ENCODE measurements around the gene DAAM1.

Gene DAAM1

GRCh38 chr14:59215757-59216156, 27.3 kb downstream of the DAAM1 start:
- Histone ChIP-seq H3K9ac (ENCODE audit: low read depth, low read length) (no peak overlapping the region), H3K36me3 (ENCODE audit: insufficient read depth, low read length) (no peaks in the 10 kb centered on the region), H3K9me3 (ENCODE audit: insufficient read depth, low read length, severe bottlenecking) (no peaks in the 10 kb centered on the region), H3K27ac (ENCODE audit: low read length) (no peak overlapping the region), H3K4me3 (ENCODE audit: low read depth in 1 of 2, low read length in 2 of 2) (no peak overlapping the region), H2AFZ (ENCODE audit: low read depth, low read length) (no peak overlapping the region), H3K27me3 (ENCODE audit: insufficient read depth, low read length, poor library complexity) (no peaks in the 10 kb centered on the region), H4K20me1 (ENCODE audit: insufficient read depth, low read length) (no peaks in the 10 kb centered on the region), H3K4me1 (ENCODE audit: insufficient read depth, low read length) (no peaks in the 10 kb centered on the region), H3K79me2 (ENCODE audit: insufficient read depth, low read length) (no peaks in the 10 kb centered on the region), H3K4me2 (ENCODE audit: insufficient read depth, low read length) (no peak overlapping the region)
- ATAC-seq (ENCODE audit: insufficient read depth, low read depth) (no peak), DNase-seq (no peak)
- no peak for TF ChIP-seq EZH2 (IDR thresholded peaks at IDR 0.05; ENCODE audit: borderline replicate concordance, low read depth, low read length, severe bottlenecking)
- TF ChIP-seq CTCF (IDR thresholded peaks at IDR 0.05; ENCODE audit: borderline replicate concordance, extremely low read depth, low read length, poor library complexity, severe bottlenecking), result no peak

- TF ChIP-seq CTCF (IDR thresholded peaks at IDR 0.05; ENCODE audit: borderline replicate concordance, extremely low read depth, low read length, poor library complexity, severe bottlenecking) (no peak), EZH2 (IDR thresholded peaks at IDR 0.05; ENCODE audit: borderline replicate concordance, low read depth, low read length, severe bottlenecking) (no peak)
- DNase-seq (no peak), ATAC-seq (ENCODE audit: insufficient read depth, low read depth) (no peak)
- Histone ChIP-seq H3K27me3 (ENCODE audit: insufficient read depth, low read length, poor library complexity) (no peaks in the 10 kb centered on the region), H3K4me3 (ENCODE audit: low read depth in 1 of 2, low read length in 2 of 2) (no peak overlapping the region), H3K4me2 (ENCODE audit: insufficient read depth, low read length) (no peak overlapping the region), H3K9ac (ENCODE audit: low read depth, low read length) (no peak overlapping the region), H4K20me1 (ENCODE audit: insufficient read depth, low read length) (no peaks in the 10 kb centered on the region), H2AFZ (ENCODE audit: low read depth, low read length) (no peak overlapping the region), H3K36me3 (ENCODE audit: insufficient read depth, low read length) (no peaks in the 10 kb centered on the region), H3K79me2 (ENCODE audit: insufficient read depth, low read length) (no peaks in the 10 kb centered on the region), H3K9me3 (ENCODE audit: insufficient read depth, low read length, severe bottlenecking) (no peaks in the 10 kb centered on the region), H3K27ac (ENCODE audit: low read length) (no peak overlapping the region), H3K4me1 (ENCODE audit: insufficient read depth, low read length) (no peaks in the 10 kb centered on the region)
Measured at GRCh38 chr14:59217011-59217410, 28.5 kb downstream of the DAAM1 start.

GRCh38 chr14:59221568-59221967, 33.1 kb downstream of the DAAM1 start:
- no peak for ATAC-seq (ENCODE audit: insufficient read depth, low read depth)
- H3K27ac ChIP-seq (ENCODE audit: low read length), result no peak overlapping the region

More at GRCh38 chr14:59221568-59221967, 33.1 kb downstream of the DAAM1 start:
- no peaks in the 10 kb centered on the region for H3K27me3 ChIP-seq (ENCODE audit: insufficient read depth, low read length, poor library complexity)
- no peak for TF ChIP-seq CTCF (IDR thresholded peaks at IDR 0.05; ENCODE audit: borderline replicate concordance, extremely low read depth, low read length, poor library complexity, severe bottlenecking)
- TF ChIP-seq EZH2 (IDR thresholded peaks at IDR 0.05; ENCODE audit: borderline replicate concordance, low read depth, low read length, severe bottlenecking), result no peak
- H3K4me2 ChIP-seq (ENCODE audit: insufficient read depth, low read length), result no peak overlapping the region
- H3K79me2 ChIP-seq (ENCODE audit: insufficient read depth, low read length), result no peaks in the 10 kb centered on the region
- no peak for DNase-seq
- no peaks in the 10 kb centered on the region for H3K4me1 ChIP-seq (ENCODE audit: insufficient read depth, low read length)
- peaks cover 4% of the 10 kb centered on the region; the same call in 1 of the 2 replicates for H4K20me1 ChIP-seq (ENCODE audit: insufficient read depth, low read length)
- H3K36me3 ChIP-seq (ENCODE audit: insufficient read depth, low read length), result no peaks in the 10 kb centered on the region
- no peak overlapping the region for H3K4me3 ChIP-seq (ENCODE audit: low read depth in 1 of 2, low read length in 2 of 2)
- H2AFZ ChIP-seq (ENCODE audit: low read depth, low read length), result no peak overlapping the region
- H3K9me3 ChIP-seq (ENCODE audit: insufficient read depth, low read length, severe bottlenecking), result no peaks in the 10 kb centered on the region
- H3K9ac ChIP-seq (ENCODE audit: low read depth, low read length), result no peak overlapping the region
